ENCODE results near the gene NR3C1.
A peak's percentile ranks its signal among the peaks of the same experiment; 100 is the strongest.

NR3C1 gene

DNA sequence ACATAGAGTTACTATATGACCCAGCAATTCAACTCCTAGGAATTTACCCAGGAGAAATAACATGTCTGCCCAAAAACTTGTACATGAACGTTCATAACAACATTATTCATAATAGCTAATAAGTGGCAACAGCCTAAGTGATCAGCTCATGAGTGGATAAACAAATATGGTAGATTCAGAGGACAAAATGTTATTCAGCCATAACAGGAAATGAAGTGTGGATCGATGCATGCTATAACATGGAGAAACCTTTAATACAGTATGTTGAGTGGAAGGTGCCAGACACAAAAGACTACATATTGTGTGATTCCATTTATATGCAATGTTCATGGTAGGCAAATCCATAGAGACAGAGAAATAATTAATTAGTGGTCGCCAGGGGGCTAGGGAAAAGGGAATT is 22.3 kb upstream of the NR3C1 start:
- no peak for DNase-seq

DNA sequence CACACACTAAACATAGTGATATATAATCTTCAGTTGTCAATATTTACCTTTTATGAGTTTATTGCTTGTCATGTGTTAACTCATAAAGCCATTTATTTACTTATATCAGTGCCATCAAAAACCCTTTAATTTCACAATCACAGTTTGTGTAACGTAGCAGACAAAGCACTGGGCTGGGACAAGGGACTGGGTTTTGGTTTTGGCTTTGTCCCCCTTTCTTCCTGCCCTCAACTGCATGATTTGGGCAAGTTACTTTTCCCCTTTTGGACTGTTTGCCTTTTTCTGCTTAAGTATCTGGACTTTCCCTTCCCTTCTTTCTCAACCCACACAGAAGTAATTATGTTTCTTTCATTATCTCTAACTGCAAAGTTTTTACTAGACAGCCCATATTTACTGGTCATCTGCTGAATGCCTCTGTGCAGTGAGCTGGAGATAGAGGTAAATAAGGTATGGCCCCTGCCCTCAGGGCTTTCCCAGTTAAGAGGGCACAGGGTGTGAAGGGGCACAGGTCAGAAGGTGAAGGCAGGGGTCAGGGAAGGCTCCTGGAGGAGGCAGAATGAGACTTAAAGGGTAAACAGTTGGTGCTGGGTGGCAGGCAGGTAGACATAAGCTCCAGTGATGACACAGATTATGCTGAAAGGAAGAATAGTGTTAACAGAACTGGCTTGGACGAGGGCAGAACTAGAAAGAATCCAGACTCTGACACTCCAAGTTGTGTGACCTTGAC is 14.8 kb upstream of the NR3C1 start:
- no peak for DNase-seq

DNA sequence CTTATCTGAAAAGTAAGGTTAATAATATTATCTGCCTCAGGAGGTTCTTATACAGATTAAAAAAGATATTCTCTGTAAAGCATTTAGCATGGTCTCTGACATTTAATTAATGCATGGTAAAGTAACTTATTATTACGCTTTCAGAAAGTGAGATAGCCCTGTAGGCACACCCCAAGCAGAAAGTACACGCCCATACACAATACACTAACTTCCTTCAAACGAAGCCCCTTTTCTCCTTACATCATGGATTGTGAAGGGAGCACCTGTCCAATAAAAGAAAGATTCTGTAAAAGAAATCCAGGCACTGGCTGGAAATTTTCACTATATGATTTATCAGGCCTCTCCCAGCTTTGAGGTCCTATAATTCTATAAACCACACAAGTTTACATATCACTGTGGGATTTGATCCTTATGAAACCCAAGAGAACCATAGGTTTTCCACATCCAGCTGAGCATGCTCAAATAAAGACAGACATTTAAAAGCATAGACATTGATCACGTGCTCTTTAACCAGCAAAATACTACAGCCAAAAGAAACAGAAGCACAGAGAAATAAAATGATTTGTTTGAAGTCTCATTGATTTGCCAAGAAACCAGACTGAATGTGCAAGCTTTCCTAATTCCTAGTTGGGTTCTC is 14.1 kb upstream of the NR3C1 start:
- no peak for DNase-seq

DNA sequence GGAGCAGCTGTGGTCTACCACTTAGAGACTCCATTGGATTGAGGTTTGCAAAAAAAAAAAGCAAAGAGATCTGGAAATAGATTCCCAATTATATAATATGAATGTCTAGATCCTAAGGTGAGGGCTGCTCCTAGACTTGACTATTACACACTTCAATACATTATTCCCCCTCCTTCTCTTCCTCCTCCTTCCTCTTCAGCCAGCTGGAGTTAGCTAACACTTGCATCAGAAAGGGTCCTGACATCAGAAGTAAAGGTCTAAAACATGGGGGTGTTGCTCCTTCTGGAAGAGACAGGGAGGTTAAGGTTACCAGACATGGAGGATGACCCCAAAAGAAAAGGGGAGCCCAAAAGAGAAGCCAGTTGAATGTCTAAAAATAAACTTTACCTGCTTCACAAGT is 12.9 kb upstream of the NR3C1 start:
- DNase-seq = no peak

- DNase-seq = no peak
Observed at GRCh38 chr5:143413958-143414669, 10.6 kb upstream of the NR3C1 start.

GRCh38 chr5:143412661-143413342 is 9.3 kb upstream of the NR3C1 start:
- DNase-seq = no peak

- no peak for DNase-seq
Observed at GRCh38 chr5:143409926-143410325, 6.4 kb upstream of the NR3C1 start.

DNA sequence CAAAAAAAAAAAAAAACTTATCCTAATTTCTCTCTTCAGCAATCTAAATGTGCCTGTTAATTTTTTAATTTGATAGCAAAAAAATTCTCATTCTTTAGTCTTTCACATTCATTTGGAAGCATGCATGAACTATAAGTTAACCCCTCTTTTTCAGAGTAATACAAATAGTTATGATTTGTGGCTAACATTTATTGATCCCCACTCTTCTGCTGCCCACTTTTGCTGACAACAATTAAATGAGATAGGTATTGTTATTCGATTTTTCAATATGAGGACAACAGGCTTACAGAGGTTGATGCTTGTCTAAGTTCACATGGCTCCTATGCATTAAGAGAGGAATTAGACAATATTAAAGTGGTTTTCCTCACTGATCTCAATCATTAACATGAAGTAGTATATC is 2.9 kb upstream of the NR3C1 start:
- no peak for DNase-seq

GRCh38 chr5:143405849-143406098 is 2.3 kb upstream of the NR3C1 start:
- DNase-seq = no peak

GRCh38 chr5:143405063-143405848 is 1.8 kb upstream of the NR3C1 start:
- DNase-seq = peak; percentile 76

DNA sequence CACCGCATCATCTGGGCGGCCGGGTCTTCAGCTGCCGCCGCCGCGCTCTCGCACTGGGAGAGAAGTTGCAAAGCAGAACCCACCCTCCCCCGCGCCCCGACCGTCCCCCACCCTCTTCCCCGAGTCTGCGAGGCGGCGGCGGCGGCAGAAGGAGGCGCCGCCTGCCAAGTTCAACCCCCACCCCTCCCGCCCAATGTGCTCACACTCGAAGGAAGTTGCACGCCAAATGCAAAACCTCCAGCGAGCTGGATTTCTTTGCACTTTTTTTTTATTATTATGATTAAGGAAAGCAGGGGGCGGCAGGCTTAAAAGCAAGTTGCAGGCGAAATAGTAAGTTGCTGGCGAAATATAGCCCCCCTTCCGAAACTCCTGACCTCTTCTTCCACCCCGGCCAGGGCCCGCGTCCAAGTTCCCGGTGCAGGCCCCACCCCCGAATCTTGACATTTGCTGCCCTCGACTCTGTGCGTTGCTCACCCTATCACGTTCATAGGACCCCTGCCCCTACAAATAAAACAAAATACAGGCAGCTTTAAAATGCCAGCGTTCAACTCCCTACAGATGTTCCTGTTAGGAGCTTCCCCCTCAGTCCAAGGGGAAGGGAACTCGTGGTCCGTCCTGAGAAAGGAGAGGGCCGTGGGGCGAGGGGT is 1.1 kb upstream of the NR3C1 start:
- peak; percentile 63 for DNase-seq

- DNase-seq = no peak
Observed at GRCh38 chr5:143403334-143403592, 223 bp downstream of the NR3C1 start.

GRCh38 chr5:143402553-143403333 is 743 bp downstream of the NR3C1 start:
- DNase-seq = peak; percentile 19

GRCh38 chr5:143402017-143402552 is 1.4 kb downstream of the NR3C1 start:
- DNase-seq = peak; percentile 11

DNA sequence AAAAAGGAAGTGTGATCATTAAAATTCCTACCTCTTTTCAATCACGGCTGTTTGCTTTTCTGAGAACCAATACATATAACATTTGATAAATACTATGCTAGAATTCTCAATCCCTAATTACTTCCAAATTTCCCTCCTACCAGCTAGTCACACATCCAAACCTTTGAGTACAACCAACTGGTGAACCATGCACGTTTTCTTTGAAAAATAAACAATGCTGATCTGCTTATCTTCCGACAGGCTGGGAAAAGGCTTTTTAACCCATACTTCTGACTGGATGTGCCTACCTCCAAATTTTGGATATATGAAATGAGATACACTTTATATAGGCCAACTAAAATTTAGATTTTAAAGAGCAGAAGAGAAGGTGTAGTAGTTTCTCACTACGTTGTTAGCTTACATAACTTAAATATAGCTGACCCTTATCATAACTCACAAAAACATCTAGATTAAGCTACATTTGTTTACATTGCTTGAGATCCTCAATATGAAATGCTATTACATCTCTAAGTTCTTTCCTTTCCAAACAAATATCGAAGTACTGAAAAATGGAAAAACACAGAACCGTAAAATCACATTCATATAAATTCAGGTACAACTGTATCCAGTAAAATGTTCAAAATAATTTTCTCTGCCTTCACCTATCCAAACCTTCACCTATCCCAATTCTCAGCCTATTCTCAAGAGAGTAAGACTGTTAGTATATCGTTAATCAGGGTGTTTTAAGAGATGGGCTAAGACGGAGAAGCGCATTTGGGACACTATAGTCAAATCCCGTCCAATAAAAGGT is 2.1 kb downstream of the NR3C1 start:
- DNase-seq = no peak

DNA sequence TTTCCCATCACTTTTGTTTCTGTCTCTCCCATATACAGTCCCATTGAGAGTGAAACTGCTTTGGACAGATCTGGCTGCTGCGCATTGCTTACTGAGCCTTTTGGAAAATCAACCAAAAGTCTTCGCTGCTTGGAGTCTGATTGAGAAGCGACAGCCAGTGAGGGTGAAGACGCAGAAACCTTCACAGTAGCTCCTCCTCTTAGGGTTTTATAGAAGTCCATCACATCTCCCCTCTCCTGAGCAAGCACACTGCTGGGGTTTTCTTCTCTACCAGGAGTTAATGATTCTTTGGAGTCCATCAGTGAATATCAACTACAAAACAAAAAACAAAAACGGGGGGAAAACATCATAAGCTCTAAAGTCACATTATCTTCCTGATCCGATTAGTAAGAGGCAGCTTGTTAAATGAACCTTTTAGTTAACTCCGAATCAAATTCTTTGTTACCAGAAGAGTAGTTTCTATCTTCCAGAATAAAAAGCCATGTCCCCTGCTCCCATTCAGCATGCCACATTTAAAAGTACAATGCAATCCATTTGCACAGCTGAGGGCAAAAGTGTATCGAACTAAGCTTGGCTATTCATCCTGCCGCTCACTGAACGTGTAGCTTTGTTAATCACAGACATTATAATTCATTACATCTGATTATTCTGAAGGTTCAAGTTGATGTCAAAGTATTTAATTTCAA is 2.8 kb downstream of the NR3C1 start:
- no peak for DNase-seq

DNA sequence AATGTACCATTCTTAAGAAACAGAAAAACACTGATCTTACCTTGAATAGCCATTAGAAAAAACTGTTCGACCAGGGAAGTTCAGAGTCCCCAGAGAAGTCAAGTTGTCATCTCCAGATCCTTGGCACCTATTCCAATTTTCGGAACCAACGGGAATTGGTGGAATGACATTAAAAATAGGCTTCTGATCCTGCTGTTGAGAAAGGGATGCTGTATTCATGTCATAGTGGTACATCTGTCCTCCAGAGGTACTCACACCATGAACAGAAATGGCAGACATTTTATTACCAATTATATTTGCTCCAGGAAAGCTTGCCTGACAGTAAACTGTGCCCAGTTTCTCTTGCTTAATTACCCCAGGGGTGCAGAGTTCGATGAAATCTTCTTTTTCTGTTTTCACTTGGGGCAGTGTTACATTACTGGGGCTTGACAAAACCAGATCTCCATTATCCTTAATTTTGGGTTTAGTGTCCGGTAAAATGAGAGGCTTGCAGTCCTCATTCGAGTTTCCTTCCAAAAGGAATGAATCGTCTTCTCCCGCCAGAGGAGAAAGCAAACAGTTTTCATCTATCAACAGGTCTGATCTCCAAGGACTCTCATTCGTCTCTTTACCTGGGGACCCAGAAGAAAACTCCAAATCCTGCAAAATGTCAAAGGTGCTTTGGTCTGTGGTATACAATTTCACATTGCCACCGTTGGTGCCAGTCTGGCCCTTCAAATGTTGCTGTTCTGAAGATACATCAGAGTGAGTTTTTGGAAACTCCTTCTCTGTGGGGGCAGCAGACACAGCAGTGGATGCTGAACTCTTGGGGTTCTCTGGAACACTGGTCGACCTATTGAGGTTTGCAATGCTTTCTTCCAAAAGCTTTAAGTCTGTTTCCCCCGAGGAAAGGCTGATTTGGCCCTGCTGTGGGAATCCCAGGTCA is 3.6 kb downstream of the NR3C1 start:
- DNase-seq = no peak

GRCh38 chr5:143398451-143399237 is 4.8 kb downstream of the NR3C1 start:
- DNase-seq = no peak

All from activated T-cell treated with anti-CD3 and anti-CD28 coated beads for 4 hours (primary cell).